Fibroblast of pulmonary artery (primary cell): Measurements from ENCODE around the gene GLYATL3.

Experiments used
- DNase-seq: peaks from one replicate; pipeline ENCODE4 v3.0.0-alpha.2; 2010; ENCODE audit warnings: low read depth
- H3K4me3 ChIP-seq: replicated peaks from 2 replicates; pipeline ENCODE4 v1.5.1; 2011; ENCODE audit warnings: low read depth, mild to moderate bottlenecking, control low read depth, low read length, moderate library complexity
- TF ChIP-seq, protein P1 (sequence below): IDR thresholded peaks from 2 replicates; pipeline ENCODE4 v1.5.1; 2011; ENCODE audit warnings: mild to moderate bottlenecking, control low read depth, low read length, inconsistent platforms; ENCODE audit errors: missing control alignments

The GLYATL3 gene

DNA sequence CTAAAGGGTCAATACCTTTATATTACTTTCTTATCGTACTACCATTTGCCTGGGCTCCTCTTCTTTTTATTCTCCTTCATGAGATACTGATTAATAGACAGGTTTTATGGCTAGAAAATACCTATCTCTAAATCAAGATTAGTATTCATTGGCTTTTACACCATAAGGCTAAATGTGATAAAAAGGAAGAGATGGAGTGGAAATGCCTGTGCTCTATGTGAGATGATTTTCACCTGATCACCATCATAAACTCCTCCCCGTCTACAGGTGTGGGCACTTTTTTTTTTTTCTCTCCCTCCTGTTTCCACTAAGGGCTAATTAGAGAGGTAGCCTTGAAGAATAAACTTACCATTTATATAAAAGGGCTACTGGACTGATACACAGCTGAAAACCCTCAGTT, at the start of gene GLYATL3:
GLYATL3 (plus strand) TSS at position 301 of the 400 bp plus-strand sequence. CDS start 12,068 bp downstream, outside the sequence.
- DNase-seq, result no peak
- TF ChIP-seq, protein P1, sequence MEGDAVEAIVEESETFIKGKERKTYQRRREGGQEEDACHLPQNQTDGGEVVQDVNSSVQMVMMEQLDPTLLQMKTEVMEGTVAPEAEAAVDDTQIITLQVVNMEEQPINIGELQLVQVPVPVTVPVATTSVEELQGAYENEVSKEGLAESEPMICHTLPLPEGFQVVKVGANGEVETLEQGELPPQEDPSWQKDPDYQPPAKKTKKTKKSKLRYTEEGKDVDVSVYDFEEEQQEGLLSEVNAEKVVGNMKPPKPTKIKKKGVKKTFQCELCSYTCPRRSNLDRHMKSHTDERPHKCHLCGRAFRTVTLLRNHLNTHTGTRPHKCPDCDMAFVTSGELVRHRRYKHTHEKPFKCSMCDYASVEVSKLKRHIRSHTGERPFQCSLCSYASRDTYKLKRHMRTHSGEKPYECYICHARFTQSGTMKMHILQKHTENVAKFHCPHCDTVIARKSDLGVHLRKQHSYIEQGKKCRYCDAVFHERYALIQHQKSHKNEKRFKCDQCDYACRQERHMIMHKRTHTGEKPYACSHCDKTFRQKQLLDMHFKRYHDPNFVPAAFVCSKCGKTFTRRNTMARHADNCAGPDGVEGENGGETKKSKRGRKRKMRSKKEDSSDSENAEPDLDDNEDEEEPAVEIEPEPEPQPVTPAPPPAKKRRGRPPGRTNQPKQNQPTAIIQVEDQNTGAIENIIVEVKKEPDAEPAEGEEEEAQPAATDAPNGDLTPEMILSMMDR, result no peak
- no peak within 1 kb of the TSS for H3K4me3 ChIP-seq

DNA sequence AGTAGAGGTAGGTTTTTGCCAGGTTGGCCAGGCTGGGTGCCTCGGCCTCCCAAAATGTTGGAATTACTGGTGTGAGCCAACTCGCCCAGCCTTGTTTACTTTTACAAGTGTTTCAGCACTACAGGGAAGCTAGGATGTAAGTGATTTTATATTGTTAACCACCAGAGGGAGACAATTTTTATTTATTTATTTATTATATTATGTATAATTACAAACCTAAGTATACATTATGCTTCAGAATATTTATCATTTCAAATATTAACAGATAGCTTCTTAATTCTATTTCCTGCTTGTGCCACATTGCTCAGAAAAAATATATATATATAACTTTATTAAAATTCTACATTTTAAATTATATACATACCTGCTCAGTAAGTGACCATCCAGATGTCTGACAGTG, 46.5 kb upstream of the GLYATL3 start:
- TF ChIP-seq, protein P1, result peak; percentile 35
- H3K4me3 ChIP-seq, result no peak overlapping the region
- peak; percentile 25 for DNase-seq

DNA sequence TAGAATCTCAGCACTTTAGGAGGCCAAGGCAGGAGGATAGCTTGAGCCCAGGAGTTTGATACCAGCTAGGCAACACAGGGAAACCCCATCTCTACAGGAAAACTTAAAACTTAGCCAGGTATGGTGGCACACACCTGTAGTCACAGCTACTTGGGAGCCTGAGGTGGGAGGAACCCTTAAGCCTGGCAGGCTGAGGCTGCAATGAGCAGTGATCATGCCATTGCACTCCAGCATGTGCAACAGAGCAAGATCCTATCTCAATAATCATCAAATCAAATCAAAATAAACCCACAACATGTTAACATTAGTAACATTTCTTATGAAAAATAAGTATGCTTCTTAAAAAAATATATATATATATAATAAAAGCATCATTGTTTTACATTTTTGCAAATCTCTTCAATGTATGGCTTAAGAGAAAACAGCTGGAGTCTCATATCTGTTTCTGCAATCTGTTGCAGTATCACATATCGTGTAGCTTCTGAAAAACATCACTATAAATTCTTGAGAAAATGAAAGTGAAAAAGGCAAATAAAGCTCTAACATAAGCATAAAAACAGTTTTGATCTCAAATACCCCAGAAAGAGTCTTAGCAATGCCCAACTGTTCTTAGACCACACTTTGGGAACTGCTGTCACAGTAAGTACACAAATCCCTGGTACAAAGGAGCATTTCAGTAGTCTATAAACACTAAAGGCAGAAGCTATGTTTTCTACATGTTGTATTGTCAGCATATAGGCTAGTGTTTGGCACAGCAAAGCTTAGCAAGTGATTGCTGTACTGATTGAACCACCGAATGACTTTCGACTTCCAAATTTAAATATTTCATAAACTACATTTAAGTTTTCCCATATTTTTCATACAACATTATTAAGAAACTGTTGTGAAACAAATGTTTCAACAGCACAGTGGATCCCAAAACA, 44.7 kb upstream of the GLYATL3 start:
- no peak overlapping the region for H3K4me3 ChIP-seq
- TF ChIP-seq, protein P1, result no peak
- no peak for DNase-seq

DNA sequence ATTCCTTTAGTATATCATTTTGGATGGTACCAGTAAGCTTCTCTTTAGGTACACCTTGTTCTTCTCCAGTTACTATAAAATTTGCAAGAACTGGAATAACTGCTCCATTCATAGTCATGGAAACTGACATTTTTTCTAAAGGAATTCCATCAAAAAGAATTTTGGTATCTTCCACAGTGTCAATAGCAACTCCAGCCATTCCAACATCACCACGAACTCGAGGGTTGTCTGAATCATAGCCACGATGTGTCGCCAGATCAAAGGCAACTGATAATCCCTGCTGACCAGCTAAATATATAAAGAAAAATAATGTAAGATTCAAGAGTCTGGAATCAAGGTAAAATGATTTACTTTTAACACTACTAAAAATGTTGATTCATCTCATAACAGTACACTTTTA, 42.0 kb upstream of the GLYATL3 start:
- no peak for DNase-seq
- TF ChIP-seq, protein P1, result no peak
- H3K4me3 ChIP-seq, result no peak overlapping the region

DNA sequence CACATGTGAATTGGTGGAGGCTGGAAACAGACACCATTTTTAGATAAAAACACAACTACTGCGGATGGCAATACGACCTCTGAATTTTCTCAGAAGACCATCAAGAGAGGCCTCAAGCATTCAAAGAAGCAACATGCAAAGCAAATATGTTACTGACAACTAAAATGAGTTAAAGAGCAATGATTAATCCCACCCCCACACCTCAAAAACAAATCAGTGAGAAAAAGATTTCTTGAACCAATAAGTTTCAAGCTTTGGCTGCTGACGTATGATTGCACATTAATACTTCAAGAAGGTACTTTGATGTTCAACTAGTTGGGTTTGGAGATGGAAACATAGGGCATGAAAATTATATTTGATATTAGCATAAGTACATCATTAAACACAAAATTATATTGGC, 37.7 kb upstream of the GLYATL3 start:
- DNase-seq, result no peak
- peak overlapping the region; percentile 97 for H3K4me3 ChIP-seq

DNA sequence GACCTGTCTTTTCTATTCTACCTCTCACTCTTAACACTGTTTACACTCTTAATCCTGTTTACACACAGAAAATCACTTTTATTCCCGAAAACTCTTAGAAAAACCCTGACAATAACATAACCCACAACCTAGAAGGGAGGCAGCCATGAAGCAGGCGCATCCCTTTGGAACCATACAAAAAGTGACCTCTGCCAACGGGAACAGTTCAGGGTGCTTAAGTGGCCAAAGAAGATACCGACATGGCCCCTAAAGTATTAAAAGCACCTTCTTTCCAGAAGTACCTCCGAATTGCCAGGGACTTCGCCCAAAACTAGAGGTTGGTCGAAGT, 37.2 kb upstream of the GLYATL3 start:
- H3K4me3 ChIP-seq, result peak overlapping the region; percentile 97
- DNase-seq, result no peak
- TF ChIP-seq, protein P1, result no peak

More for the DNA sequence above, 37.7 kb upstream of the GLYATL3 start:
- TF ChIP-seq, protein P1, result no peak
